ENCODE measurements around the gene MAP4. TPM values are rescaled to one million over a fixed set of nuclear protein-coding genes. Genes with fewer than 3 reads are reported as not detected.
A peak's percentile ranks its signal among the peaks of the same experiment; 100 is the strongest.

The MAP4 gene
- total RNA-seq, 1 donor from 2014 or later: 150 TPM

- peaks cover 9% of the 10 kb centered on the region for H3K36me3 Mint-ChIP-seq (ENCODE audit: low read depth)
- no peak overlapping the region for H3K27ac Mint-ChIP-seq (ENCODE audit: unreplicated experiment)
- no peaks in the 10 kb centered on the region for H3K4me1 Mint-ChIP-seq
- no peak overlapping the region for H3K4me3 Mint-ChIP-seq
- no peaks in the 10 kb centered on the region for H3K27me3 Mint-ChIP-seq (ENCODE audit: low read depth)
- H3K9me3 Mint-ChIP-seq: no peaks in the 10 kb centered on the region
- no peak for DNase-seq (ENCODE audit: low read depth, low spot score)
- TF ChIP-seq, protein P1, sequence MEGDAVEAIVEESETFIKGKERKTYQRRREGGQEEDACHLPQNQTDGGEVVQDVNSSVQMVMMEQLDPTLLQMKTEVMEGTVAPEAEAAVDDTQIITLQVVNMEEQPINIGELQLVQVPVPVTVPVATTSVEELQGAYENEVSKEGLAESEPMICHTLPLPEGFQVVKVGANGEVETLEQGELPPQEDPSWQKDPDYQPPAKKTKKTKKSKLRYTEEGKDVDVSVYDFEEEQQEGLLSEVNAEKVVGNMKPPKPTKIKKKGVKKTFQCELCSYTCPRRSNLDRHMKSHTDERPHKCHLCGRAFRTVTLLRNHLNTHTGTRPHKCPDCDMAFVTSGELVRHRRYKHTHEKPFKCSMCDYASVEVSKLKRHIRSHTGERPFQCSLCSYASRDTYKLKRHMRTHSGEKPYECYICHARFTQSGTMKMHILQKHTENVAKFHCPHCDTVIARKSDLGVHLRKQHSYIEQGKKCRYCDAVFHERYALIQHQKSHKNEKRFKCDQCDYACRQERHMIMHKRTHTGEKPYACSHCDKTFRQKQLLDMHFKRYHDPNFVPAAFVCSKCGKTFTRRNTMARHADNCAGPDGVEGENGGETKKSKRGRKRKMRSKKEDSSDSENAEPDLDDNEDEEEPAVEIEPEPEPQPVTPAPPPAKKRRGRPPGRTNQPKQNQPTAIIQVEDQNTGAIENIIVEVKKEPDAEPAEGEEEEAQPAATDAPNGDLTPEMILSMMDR (conservative IDR thresholded peaks at IDR 0.05): no peak
Observed at GRCh38 chr3:47863391-47864128, 152.7 kb downstream of the MAP4 start.

DNA sequence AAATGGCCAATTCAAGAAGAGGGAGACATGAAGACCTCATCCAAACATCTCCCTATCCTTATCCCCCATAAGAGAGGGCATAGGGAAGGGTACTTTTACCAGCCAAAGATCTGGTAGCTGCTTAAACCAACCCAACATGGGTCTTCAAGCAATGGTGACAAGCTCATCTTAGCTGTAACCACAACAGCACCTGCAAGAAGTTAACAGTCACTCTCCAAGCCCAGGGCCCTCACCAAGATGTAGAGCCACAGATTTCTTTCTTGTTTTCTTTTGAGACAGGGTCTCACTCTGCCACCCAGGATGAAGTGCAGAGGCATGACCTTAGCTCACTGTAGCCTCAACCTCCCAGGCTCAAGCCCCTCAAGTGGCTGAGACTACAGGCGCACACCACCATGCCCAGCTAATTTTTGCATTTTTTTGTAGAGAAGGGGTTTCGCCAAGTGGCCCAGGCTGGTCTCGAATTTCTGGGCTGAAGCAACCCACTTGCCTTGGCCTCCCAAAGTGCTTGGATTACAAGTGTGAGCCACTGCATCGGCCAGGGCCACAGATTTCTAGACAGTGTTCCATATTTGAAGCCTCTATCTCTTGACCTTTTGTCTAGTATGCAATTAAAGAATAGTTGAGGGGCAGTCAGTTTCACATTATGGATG, 156.1 kb downstream of the MAP4 start:
- Mint-ChIP-seq H3K27ac (ENCODE audit: unreplicated experiment) (no peak overlapping the region), H3K36me3 (ENCODE audit: low read depth) (peaks cover 11% of the 10 kb centered on the region), H3K4me3 (no peak overlapping the region), H3K27me3 (ENCODE audit: low read depth) (no peaks in the 10 kb centered on the region), H3K9me3 (no peaks in the 10 kb centered on the region), H3K4me1 (no peaks in the 10 kb centered on the region)
- DNase-seq (ENCODE audit: low read depth, low spot score): no peak
- TF ChIP-seq, protein P1 (conservative IDR thresholded peaks at IDR 0.05): no peak

- H3K36me3 Mint-ChIP-seq (ENCODE audit: low read depth): peaks cover 9% of the 10 kb centered on the region
- DNase-seq (ENCODE audit: low read depth, low spot score): no peak
- no peak overlapping the region for H3K4me3 Mint-ChIP-seq
- no peaks in the 10 kb centered on the region for H3K9me3 Mint-ChIP-seq
- H3K27ac Mint-ChIP-seq (ENCODE audit: unreplicated experiment): no peak overlapping the region
- no peaks in the 10 kb centered on the region for H3K4me1 Mint-ChIP-seq
- TF ChIP-seq, protein P1 (conservative IDR thresholded peaks at IDR 0.05): no peak
- peaks cover under 1% of the 10 kb centered on the region for H3K27me3 Mint-ChIP-seq (ENCODE audit: low read depth)
Observed at GRCh38 chr3:47857151-47857550, 159.1 kb downstream of the MAP4 start.

- TF ChIP-seq, protein P1 (conservative IDR thresholded peaks at IDR 0.05): no peak
- H3K36me3 Mint-ChIP-seq (ENCODE audit: low read depth): peaks cover 9% of the 10 kb centered on the region
- H3K4me3 Mint-ChIP-seq: peak overlapping the region; percentile 10
- DNase-seq (ENCODE audit: low read depth, low spot score): no peak
- H3K9me3 Mint-ChIP-seq: no peaks in the 10 kb centered on the region
- H3K4me1 Mint-ChIP-seq: peaks cover 4% of the 10 kb centered on the region
- peaks cover 3% of the 10 kb centered on the region for H3K27me3 Mint-ChIP-seq (ENCODE audit: low read depth)
- H3K27ac Mint-ChIP-seq (ENCODE audit: unreplicated experiment): no peak overlapping the region
Observed at GRCh38 chr3:47856669-47857068, 159.5 kb downstream of the MAP4 start.

DNA sequence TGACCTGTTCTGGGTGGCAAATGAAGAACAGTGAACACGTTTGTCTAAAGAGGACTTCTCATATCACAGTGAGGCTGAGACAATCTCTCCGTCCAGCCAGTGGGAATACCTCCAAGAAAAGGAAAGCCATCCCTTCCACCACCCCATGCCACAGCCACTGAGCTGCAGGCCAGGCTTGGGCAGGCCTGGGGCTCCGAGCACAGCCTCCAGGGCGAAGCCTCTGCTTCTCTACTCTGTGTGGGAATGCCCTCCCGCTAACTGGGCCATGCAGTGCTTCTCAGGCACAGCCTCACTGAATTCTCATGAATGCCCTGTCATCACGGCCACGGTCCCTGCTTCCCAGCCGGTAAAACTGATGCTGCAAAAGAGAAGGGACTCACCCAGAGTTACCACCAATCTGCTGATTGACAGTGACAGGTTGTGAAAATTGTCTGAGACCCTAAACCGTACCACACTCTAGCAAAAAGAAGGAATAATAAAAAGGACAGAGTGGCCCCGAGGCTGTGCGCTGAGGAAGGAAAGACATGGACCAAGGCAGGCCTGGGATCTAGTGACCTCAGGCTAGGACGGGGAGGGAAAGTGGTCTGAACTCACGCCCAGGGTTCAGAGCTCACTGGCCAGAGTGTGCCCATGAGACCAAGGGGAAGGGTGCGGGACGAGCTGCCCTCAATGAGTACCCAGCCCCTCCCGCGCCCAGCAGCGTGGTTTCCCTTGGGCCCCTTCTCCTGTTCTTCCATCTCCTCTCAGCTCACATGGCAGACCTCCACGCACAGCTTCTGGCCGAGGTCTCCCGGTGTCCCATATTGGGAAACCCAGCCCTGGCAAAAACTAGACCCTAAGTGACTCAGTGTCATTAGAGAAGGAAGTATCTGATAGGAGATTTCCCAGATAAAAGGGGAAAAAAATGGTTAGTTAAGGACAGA, 160.5 kb downstream of the MAP4 start:
- Mint-ChIP-seq H3K9me3 (no peaks in the 10 kb centered on the region), H3K4me3 (peak overlapping the region; percentile 33), H3K27ac (ENCODE audit: unreplicated experiment) (no peak overlapping the region), H3K27me3 (ENCODE audit: low read depth) (peaks cover 8% of the 10 kb centered on the region), H3K4me1 (peaks cover 11% of the 10 kb centered on the region), H3K36me3 (ENCODE audit: low read depth) (peaks cover 14% of the 10 kb centered on the region)
- TF ChIP-seq, protein P1 (conservative IDR thresholded peaks at IDR 0.05): no peak
- no peak for DNase-seq (ENCODE audit: low read depth, low spot score)

Measured in neural crest cell (in vitro differentiated cells).